Transverse colon (tissue), 4 donors: Measurements from ENCODE around the gene PVALEF. TPM values are rescaled to one million over a fixed set of nuclear protein-coding genes. Genes with fewer than 3 reads are reported as not detected.

Experiments
- DNase-seq: peaks from one replicate; pipeline ENCODE4 v3.0.0-alpha.2; 2019
- H3K27ac ChIP-seq, 4 donors: fragments of 200-600 bp; sonication (generic); 2 replicates each; pipeline ENCODE4 v1.5.1; 2016 to 2018; ENCODE audit warnings: inconsistent platforms in 4 of 4
- H3K27me3 ChIP-seq: fragments of 200-600 bp; sonication (generic); 2 replicates; pipeline ENCODE4 v1.5.1; 2017; ENCODE audit warnings: inconsistent platforms
- H3K36me3 ChIP-seq, 4 donors: fragments of 200-600 bp; sonication (generic); 2 replicates each; pipeline ENCODE4 v1.5.1; 2017 to 2019; ENCODE audit warnings: inconsistent platforms in 4 of 4
- H3K4me1 ChIP-seq, 4 donors: fragments of 200-600 bp; sonication (generic); 2 replicates each; pipeline ENCODE4 v1.5.1; 2017 to 2020; ENCODE audit warnings: inconsistent platforms in 4 of 4
- H3K4me3 ChIP-seq, 4 donors: fragments of 200-600 bp; sonication (generic); 1 replicate in 1 of 4; 2 replicates in 3 of 4; pipeline versions ENCODE4 v1.5.1 to v1.6.1; 2017 to 2019; ENCODE audit warnings: inconsistent platforms in 4 of 4
- H3K9me3 ChIP-seq, 2 donors: fragments of 200-600 bp; sonication (generic); 2 replicates each; pipeline ENCODE4 v1.5.1; 2017 to 2019; ENCODE audit warnings: inconsistent platforms in 2 of 2
- EP300 ChIP-seq: sonication (generic); formaldehyde crosslinking; IDR thresholded peaks from one replicate; pipeline ENCODE4 v1.6.1; 2017; ENCODE audit warnings: antibody characterized with exemption, low read depth
- POLR2A ChIP-seq: fragments of 450-650 bp; IDR thresholded peaks from one replicate; pipeline ENCODE4 v1.6.1; 2016; ENCODE audit warnings: antibody characterized with exemption, mild to moderate bottlenecking, moderate library complexity
- POLR2AphosphoS5 ChIP-seq, 3 donors: sonication (generic); formaldehyde crosslinking; IDR thresholded peaks; one replicate each; pipeline ENCODE4 v1.6.1; 2016; ENCODE audit warnings: antibody characterized with exemption in 3 of 3
- WGBS, 2 donors: methylation state at CpG; one replicate each; pipeline ENCODE4 v1.1.5; 2018; ENCODE audit warnings: low coverage in 1 of 2; 5-methylcytosine and 5-hydroxymethylcytosine counted together
- in situ Hi-C, 4 donors: fragments of 200-750 bp; cut with MboI; loops; one replicate each; pipeline versions ENCODE4 v1.15.0 to v1.15.1; 2017; ENCODE audit warnings: low sequenced_read_pairs in 3 of 4, low pct_ligation_motif_present in 1 of 4, low pct_unique_long_range_greater_than_20kb in 1 of 4
- intact Hi-C: fragments of 100-400 bp; cut with DNase I; formaldehyde crosslinking; loops from one replicate; pipeline ENCODE4 v1.15.1; 2023; ENCODE audit warnings: low total_unique reads
- total RNA-seq, 4 donors: library from RNA; depleted of rRNA; stranded (reverse); fragments of >200 nt; gene quantifications; one replicate each; pipeline ENCODE4 v1.1.0, GENCODE V29; 2016
- TF ChIP-seq, protein P1 (sequence below), 5 experiments: fragments of 200-600 bp in 3 of 5; fragments of 450-650 bp in 2 of 5; sonication (generic) in 3 of 5; IDR thresholded peaks; 1 replicate in 2 of 5; 2 replicates in 3 of 5; pipeline ENCODE4 v1.5.1; 2016 to 2017; ENCODE audit warnings: antibody characterized with exemption in 5 of 5, inconsistent platforms in 3 of 5, mild to moderate bottlenecking in 2 of 5, moderate library complexity in 1 of 5

The PVALEF gene
- total RNA-seq, result not detected

DNA sequence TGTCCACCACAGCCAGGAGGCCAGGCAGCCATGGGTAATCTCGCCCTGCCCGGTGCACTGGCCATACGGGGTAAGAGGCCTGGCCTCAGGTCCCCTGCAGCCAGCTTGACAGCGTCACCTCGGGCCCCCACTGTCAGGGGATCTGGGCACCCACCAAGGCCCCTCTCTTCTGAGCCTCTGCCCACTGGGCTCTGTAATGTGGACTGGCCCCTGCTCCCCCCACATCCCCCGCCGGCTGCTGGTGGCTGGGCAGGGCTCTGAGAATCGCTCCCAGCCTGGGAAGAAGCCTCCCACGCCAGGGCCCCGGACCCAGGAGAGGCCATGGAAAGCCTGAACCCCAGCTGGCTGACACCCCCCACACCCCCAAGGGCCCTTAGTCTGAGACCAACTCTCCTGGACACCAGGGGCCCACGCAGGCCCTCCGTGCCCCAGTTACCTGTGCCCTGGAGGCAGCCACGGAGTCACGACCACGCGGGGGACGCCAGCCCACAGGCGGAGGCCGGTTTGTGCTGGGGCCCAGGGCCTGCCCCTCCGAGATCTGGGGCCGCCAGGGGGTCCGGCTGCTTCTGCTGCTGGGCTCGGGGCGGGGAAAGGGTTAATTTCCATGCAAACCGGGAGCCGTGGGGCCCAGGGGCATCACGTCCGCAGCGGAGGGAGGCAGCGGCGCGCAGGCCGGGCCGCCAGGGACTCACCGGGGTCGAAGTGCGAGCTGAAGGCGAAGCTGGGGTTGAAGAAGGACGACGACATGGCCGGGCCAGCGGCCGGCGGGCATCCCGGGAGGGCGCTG lies at the start of gene PVALEF:
TSS of gene PVALEF (plus strand) at position 262 of the 787 bp plus-strand sequence. CDS start 15,720 bp downstream, outside the sequence.
- in situ Hi-C loops (no loop called here), intact Hi-C loops (no loop called here)
- Histone ChIP-seq H3K27me3 (peaks cover 47% of the 10 kb centered on the region), H3K27ac (no peak within 1 kb of the TSS), H3K36me3 (no peaks in the 10 kb centered on the region), H3K4me3 (peak within 1 kb of the TSS in 3 of 4 donors; percentile 8 to 41 (median 23)), H3K9me3 (no peaks in the 10 kb centered on the region), H3K4me1 (peaks cover 3 to 10% (median 4%) of the 10 kb centered on the region in 4 donors)
- 34% methylated on average over 36 of the region's 46 CpGs; no CpG with 5 or more reads in 1 of the 2 donors for WGBS, 2 donors
- no peak for DNase-seq
- TF ChIP-seq, protein P1, sequence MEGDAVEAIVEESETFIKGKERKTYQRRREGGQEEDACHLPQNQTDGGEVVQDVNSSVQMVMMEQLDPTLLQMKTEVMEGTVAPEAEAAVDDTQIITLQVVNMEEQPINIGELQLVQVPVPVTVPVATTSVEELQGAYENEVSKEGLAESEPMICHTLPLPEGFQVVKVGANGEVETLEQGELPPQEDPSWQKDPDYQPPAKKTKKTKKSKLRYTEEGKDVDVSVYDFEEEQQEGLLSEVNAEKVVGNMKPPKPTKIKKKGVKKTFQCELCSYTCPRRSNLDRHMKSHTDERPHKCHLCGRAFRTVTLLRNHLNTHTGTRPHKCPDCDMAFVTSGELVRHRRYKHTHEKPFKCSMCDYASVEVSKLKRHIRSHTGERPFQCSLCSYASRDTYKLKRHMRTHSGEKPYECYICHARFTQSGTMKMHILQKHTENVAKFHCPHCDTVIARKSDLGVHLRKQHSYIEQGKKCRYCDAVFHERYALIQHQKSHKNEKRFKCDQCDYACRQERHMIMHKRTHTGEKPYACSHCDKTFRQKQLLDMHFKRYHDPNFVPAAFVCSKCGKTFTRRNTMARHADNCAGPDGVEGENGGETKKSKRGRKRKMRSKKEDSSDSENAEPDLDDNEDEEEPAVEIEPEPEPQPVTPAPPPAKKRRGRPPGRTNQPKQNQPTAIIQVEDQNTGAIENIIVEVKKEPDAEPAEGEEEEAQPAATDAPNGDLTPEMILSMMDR (IDR thresholded peaks at IDR 0.05), result no peak
- TF ChIP-seq POLR2AphosphoS5 (IDR thresholded peaks at IDR 0.05) (no peak), EP300 (no peak), POLR2A (no peak)

DNA sequence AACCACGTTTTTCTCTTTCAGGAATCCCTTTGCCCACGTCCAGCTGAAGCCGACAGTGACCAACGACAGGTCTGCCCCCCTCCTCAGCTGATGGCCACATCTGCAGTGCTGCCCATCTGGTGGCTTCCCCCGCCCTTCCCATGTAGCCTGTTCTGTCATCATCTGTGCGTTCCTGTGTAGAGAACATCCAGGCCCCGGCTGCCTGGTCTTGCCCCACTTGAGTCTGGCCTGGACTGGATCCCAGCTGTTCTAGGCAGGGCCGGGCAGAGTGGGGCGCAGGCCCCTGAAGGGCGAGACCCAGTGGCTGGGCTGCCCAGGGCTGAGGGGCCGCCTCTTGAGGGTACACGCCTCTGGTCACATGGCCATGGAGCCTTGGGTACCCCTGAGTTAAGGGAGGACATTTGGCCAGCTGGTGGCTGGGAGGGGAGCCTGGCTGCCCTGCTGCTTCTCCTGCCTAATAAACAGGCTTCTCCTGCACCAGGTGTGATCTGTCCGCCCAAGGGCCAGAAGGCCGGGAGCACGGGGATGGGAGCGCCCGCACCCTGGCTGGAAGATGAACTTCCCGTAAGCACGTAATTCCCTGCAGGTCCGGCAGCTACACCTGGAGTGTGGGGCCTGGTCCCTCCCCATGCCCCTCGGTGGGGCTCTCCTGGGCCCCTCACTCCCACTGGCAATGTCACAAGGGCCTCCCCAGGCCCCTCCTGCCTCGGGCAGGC lies 49.4 kb upstream of the PVALEF start:
- no peak overlapping the region for H3K4me3 ChIP-seq
- no peaks in the 10 kb centered on the region for H3K9me3 ChIP-seq
- H3K4me1 ChIP-seq, result peaks cover 0 to 9% (median 4%) of the 10 kb centered on the region in 4 donors
- in situ Hi-C loops (no loop called here), intact Hi-C loops (no loop called here)
- no peaks in the 10 kb centered on the region for H3K36me3 ChIP-seq
- TF ChIP-seq POLR2AphosphoS5 (IDR thresholded peaks at IDR 0.05) (peak in 2 of 3 donors; percentile 39 to 46), POLR2A (no peak)
- H3K27me3 ChIP-seq, result peaks cover 4% of the 10 kb centered on the region
- no peak overlapping the region for H3K27ac ChIP-seq
- no peak for DNase-seq
- WGBS, 2 donors, result 83% methylated on average over 22 of the region's 22 CpGs; no CpG with 5 or more reads in 1 of the 2 donors

DNA sequence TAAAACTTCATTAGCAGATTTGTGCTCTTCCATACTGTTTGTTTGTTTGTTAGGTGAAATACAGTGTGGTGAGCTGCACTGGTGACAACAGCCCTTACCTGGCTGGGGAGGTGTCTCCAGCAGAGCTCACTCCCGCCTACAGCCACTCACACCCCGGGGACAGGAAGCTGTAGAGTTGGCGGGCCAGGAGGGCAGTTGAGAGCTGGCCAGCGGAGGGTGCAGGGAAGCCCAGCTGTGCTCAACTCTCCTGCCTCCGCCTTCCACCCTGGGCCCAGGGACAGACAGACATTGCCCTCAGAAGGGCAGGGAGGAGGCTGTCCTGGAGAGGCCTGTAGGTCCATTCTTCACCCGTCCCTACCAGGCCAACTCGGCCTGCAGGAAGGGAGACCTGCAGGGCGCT lies 48.6 kb upstream of the PVALEF start:
- 75 to 78% methylated on average over 4 to 8 of the region's 8 CpGs for WGBS, 2 donors
- intact Hi-C loops (no loop called here), in situ Hi-C loops (no loop called here)
- no peak overlapping the region for H3K4me3 ChIP-seq
- no peak overlapping the region for H3K27ac ChIP-seq
- no peaks in the 10 kb centered on the region for H3K9me3 ChIP-seq
- no peak for DNase-seq
- H3K4me1 ChIP-seq, result peaks cover 0 to 9% (median 4%) of the 10 kb centered on the region in 4 donors
- H3K36me3 ChIP-seq, result no peaks in the 10 kb centered on the region
- peaks cover 4% of the 10 kb centered on the region for H3K27me3 ChIP-seq
- TF ChIP-seq EP300, result no peak
- TF ChIP-seq POLR2A, result no peak
- TF ChIP-seq, protein P1 (IDR thresholded peaks at IDR 0.05), result no peak
- TF ChIP-seq POLR2AphosphoS5 (IDR thresholded peaks at IDR 0.05), result no peak

DNA sequence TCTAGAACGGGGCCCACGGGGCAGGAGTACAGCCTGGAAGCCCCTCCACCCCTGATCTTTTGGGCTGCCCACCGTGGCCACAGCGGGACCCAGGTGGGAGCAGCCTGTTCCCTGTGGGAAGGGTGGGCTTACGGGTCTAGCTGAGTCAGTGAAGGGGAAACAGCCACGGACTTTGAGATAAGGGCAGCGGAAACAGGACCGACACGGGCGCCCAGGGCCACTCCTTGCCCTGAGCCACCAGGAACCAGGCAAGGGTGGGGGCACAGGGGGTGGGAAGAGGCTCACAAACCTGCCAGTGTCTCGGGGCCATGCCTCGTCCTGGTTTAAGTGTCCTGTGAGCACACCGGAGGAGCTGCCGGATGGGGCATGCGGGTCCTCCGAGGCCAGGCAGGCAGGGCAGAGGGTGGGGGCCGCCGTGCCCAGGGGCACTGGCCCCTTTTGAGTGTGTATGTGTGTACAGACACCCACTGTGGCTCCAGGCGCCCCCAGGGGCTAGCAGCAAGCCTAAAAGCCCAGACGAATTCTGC lies 47.6 kb upstream of the PVALEF start:
- in situ Hi-C loops, result no loop called here
- Histone ChIP-seq H3K4me3 (no peak overlapping the region), H3K36me3 (no peaks in the 10 kb centered on the region), H3K9me3 (no peaks in the 10 kb centered on the region), H3K27ac (no peak overlapping the region), H3K4me1 (peaks cover 0 to 9% (median 4%) of the 10 kb centered on the region in 4 donors), H3K27me3 (peaks cover 4% of the 10 kb centered on the region)
- TF ChIP-seq POLR2AphosphoS5 (IDR thresholded peaks at IDR 0.05), result no peak
- TF ChIP-seq EP300, result no peak
- TF ChIP-seq, protein P1 (IDR thresholded peaks at IDR 0.05), result no peak
- no peak for TF ChIP-seq POLR2A
- DNase-seq, result no peak
- intact Hi-C loops, result no loop called here
- 50 to 79% methylated on average over 2 to 19 of the region's 20 CpGs for WGBS, 2 donors
